GM18508 (cell line): ENCODE data around the gene RAB21.
A peak's percentile ranks its signal among the peaks of the same experiment; 100 is the strongest.

Source experiments
- ATAC-seq: cut with Tn5 transposase; IDR thresholded peaks from one replicate; pipeline ENCODE4 v1.9.1; 2021; ENCODE audit warnings: moderate number of reproducible peaks; ENCODE audit not compliant: insufficient read depth, unreplicated experiment

RAB21 gene

GRCh38 chr12:71754461-71755145 is at the start of gene RAB21:
TSS of gene RAB21 (plus strand) at chr12:71754863. CDS start at chr12:71755130, 267 bp downstream.
- peak; percentile 87 for ATAC-seq

DNA sequence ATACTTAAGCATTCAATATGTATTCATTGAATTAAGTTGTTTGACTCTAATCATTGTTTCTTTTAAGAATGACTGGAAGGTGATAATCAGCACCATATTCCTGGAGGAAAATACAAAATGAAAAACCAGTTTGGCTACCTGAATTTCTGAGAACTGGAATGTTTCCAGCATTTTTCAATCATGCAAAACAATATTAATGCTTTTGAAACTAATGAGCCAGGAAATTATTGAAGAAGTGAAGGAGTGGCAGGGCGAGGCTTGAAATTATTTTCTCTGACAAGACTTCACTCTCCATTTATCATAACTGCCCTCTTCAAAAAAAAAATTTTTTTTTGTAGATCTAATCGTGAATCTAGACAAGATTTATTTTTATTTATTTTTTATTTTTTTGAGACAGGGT is 49.7 kb upstream of the RAB21 start:
- no peak for ATAC-seq

DNA sequence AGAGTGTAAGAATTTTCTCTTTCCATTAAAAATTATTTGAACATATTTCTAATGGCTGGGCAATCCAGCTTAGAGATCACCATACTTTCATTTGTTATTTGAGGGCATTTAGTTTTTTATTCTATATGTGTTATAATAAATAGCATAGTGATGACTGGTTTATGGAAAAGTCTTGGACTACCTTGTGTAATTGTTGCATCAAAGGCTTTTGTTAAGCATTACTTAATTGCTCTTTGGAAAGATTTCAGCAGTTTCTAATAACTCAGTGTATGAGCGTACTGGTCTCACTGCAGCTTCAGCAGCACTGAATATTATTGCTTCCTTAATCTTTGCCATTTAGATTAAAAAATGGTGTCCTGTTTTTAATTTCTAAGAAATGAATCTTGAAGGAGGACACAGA is 46.0 kb upstream of the RAB21 start:
- no peak for ATAC-seq

DNA sequence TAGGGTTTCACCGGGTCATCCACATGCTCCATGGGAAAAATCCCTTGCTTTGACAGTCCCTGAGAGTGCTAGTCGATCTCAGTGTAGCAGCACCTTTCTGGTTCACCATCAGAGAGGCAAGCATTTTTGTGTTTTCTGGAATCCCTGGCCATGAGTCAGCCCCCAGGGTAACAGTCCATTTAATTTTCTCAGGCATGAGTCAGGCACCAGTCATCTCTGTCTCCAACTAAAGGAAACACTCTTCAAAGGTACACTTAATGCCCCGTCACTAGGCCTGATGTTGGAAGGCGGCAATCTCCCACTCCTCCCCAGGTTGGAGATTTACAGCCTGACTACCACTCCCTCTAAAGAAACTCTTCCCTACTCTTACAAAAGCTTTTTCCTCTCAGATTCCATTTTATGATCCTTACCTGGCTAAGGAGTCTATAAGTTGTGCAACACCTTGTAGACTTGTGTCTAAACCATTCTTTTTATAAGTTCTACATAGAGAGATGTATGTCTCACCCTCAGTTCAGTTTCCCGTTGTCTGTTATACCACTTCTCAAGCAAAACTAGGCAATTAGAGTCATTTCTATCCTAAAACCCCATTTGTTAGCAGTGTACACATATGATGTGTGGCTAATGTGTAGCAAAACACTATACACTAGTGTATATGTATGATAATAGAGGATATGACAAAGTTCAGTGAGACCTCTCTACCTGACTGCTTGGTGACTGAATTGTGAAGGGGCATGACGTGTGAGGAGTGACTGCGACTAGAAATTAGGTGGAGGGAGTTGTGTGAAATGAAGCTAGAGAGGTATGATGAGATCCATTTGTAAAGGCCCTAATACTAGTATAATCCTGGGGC is 44.2 kb upstream of the RAB21 start:
- no peak for ATAC-seq

- no peak for ATAC-seq
Observed at GRCh38 chr12:71718611-71719010, 36.1 kb upstream of the RAB21 start.

DNA sequence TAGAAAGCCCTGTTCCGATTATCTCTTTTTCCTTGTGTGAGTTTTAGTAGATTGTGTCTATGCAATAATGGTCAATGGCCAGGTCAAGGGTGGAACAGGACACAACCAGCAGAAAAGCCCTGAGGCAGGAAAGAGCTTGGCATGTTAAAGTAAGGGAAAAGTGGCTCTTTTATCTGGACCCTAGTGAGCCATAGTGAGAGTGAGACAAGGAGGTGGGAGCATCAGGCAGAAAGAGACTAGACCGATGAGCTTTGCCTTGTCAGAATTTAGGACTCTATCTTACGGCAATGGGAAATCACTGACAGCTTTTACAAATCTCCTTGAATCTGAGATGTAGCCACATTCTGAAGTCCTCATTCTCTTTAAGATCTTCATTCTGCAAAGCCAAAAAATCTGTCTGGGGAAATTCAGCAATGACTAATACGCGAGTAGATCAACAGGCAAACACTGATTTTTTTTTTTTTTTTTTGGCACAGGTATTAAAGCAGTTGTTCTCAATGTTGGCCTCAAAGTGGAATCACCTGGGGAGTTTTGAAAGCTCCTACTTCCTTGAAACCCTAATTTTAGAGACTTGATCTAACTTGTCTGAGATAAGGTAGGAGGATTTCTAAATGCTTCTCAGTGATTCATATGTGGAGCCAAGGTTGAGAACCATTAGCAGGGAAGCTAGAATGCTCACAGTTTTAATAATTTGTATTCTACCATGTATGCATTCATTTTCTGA is 34.9 kb upstream of the RAB21 start:
- ATAC-seq: no peak

GRCh38 chr12:71721783-71722505 is 32.7 kb upstream of the RAB21 start:
- no peak for ATAC-seq

- ATAC-seq: no peak
Observed at GRCh38 chr12:71725011-71725410, 29.7 kb upstream of the RAB21 start.

DNA sequence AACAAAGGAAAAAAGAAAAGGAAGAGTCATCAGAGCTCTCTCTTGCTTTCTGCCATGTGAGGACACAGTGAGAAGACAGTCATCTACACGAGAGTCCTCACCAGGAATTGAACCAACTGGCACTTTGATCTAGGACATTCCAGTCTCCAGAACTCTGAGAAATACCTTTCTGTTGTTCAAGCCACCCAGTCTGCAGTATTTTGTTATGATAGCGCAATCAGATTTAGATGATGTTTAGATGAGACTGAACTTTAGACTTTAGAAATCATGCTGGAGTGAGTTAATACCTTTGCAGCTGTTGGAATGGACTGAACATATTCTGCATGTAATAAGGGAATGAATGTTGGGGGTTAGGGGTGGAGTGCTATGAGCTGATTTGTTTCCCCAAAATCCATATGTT is 28.1 kb upstream of the RAB21 start:
- ATAC-seq: no peak

GRCh38 chr12:71727958-71728357 is 26.7 kb upstream of the RAB21 start:
- ATAC-seq: no peak

GRCh38 chr12:71730936-71731335 is 23.7 kb upstream of the RAB21 start:
- ATAC-seq: no peak

GRCh38 chr12:71731439-71732356 is 23.0 kb upstream of the RAB21 start:
- ATAC-seq: no peak

GRCh38 chr12:71732357-71732712 is 22.3 kb upstream of the RAB21 start:
- no peak for ATAC-seq

DNA sequence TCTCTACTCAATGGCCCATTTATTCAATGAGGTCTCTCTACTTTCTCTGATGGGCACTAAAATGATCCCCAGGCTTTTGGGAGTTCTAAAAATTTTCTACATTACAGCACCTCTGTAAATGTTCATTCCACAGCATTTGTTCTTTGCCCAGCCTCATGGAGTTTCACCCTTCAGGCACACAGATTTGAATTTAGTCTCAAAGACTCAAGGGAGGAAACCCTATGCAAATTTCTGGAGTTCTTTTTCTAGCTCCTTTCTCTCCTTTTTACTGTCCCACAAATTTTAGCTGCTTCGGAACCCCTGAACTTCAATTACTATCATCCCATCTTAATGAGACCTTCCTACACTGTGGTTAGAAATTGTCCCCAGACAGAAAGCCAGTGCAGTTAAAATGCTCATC is 17.5 kb upstream of the RAB21 start:
- ATAC-seq: no peak

DNA sequence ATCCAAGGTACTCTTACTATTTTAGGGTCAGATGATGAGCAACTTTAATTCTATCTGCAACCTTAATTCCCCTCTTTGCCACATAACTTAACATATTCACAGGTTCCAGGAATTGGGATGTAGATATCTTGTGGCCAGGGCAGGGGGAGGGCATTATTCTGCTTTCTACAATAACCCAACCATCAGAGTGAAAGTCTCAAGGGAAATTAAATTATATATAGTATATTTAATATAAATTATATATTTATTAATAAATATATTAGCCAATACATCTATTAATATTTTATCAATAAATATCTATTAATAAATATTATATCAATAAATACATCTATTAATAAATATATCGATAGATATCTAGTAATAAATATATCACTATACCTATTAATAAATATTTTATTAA is 11.7 kb upstream of the RAB21 start:
- ATAC-seq: no peak

DNA sequence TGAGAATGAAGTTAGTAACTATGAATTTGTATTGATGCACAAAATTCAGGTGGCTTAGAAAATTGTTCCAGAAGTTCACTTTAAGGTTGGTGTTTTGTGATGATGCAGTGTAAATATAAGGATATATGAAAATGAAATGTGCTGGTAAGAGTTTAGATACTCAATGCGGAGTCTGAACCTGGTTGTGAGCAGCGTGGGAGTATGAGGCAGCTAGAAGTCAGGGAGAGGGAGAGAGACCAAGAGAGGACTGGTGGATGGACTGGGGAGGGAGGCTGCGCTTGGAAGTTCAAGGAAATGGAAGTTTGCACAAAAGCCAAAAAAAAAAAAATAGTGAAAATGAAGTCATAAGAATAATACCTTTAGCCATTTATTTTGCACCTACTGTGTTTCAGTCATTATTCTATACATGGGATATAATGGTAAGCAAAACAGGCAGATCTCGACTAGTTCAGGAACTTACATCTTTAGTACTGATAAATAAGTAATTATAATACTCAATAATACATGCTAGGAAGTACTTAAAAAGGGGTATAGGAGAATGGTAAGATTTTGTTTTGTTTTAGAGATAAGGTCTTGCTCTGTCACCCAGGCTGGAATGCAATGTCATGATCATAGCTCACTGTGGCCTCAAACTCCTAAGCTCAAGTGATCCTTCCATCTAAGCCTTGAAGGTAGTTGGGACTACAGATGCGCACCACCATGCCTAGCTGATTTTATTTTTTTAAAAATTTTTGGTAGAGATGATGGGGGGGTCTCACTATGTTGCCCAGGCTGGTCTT is 10.0 kb upstream of the RAB21 start:
- no peak for ATAC-seq

DNA sequence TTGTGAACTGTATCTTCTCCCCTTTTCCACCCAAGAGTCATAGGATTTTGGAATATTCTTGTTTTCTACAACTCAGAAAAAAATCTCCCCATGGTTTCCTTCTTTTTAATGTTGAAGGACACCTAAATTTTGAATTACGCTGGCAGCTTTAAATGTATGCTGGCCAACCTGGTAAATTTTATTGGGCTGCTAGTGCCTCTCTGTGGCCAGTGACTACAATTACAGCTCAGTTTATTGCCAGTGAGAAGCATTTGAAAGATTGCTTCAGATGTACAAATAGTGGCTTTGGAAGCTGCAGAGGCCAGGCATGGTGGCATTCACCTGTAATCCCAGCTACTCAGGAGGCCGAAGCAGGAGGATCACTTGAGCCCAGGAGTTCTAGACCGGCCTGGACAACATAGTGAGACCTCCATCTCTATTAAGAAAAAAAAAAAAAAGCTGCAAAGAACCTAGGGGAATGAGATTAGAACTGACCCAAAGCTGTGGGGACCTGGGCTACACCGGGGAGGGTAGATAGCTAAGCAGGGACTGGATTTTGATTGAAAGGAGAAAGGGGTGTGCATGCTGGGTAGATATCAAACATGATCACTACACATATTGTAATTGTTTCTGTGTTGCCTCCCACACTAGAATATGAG is 7.6 kb upstream of the RAB21 start:
- peak; percentile 85 for ATAC-seq

- ATAC-seq: no peak
Observed at GRCh38 chr12:71748081-71748850, 6.4 kb upstream of the RAB21 start.
